K562 (cell line): ENCODE results near the gene NEMP2. TPM values are rescaled to one million over a fixed set of nuclear protein-coding genes. Genes with fewer than 3 reads are reported as not detected.

Source experiments
- ATAC-seq: fragments of 200-7000 bp; cut with Tn5 transposase; 3 replicates; pipeline ENCODE4 v1.9.1; 2020; ENCODE audit warnings: moderate library complexity
- BruUV-seq: library from RNA; stranded (reverse); fragments of 400-500 nt; replicated peaks from 2 replicates; lab custom pipeline; 2021; lab: Mats Ljungman, UMichigan
- CTCF ChIA-PET: fragments of 300-600 bp; formaldehyde crosslinking; extraction: SDS; loops from one replicate; lab custom pipeline; 2021; ENCODE audit warnings: low intra/inter-chr PET ratio; lab: Yijun Ruan, JAX
- POLR2A ChIA-PET: fragments of 300-600, 350-650 bp; sonication (Branson Sonifier 250); formaldehyde crosslinking; extraction: SDS; loops from one replicate; lab custom pipeline; 2021; ENCODE audit warnings: antibody characterized with exemption, inconsistent platforms; lab: Yijun Ruan, JAX
- DNase-seq, 4 experiments: peaks; one replicate each; pipeline versions ENCODE4 v3.0.0 to v3.0.0-alpha.2; 2011 to 2018; ENCODE audit warnings: low spot score in 3 of 4, mixed read lengths in 3 of 4; ENCODE audit errors: extremely low read depth in 1 of 4
- FAIRE-seq: peaks from 2 replicates; lab custom pipeline; 2011; peaks lifted over from hg19 to GRCh38; lab: Jason Lieb, UNC
- H2AFZ ChIP-seq: 2 replicates; pipeline ENCODE4 v1.6.0; 2011; ENCODE audit warnings: low read depth, low read length, control low read depth, inconsistent platforms
- H3K27ac ChIP-seq: fragments of 200-600 bp; 3 replicates; pipeline ENCODE4 v1.8.0; 2011; ENCODE audit warnings: low read depth, mild to moderate bottlenecking, control low read depth, inconsistent platforms, low read length, moderate library complexity, mixed read lengths; ENCODE audit errors: extremely low read depth
- H3K27me3 ChIP-seq, 2 experiments: fragments of 300-600 bp in 1 of 2; 2 replicates in 1 of 2; 3 replicates in 1 of 2; pipeline versions ENCODE4 v1.6.0 to v1.8.0; 2011; ENCODE audit warnings: inconsistent platforms in 2 of 2, low read length in 2 of 2, mild to moderate bottlenecking in 1 of 2, mixed read lengths in 1 of 2, moderate library complexity in 1 of 2; ENCODE audit not compliant: control insufficient read depth in 2 of 2, insufficient read depth in 2 of 2
- H3K36me3 ChIP-seq: fragments of 300-600 bp; 3 replicates; pipeline ENCODE4 v1.8.0; 2011; ENCODE audit warnings: mild to moderate bottlenecking, low read length, inconsistent platforms; ENCODE audit not compliant: control insufficient read depth, insufficient read depth
- H3K4me1 ChIP-seq, 2 experiments: fragments of 200-600 bp in 1 of 2; replicated peaks in 1 of 2; 2 replicates in 1 of 2; 3 replicates in 1 of 2; pipeline versions ENCODE4 v1.5.1 to v1.8.0; 2011; ENCODE audit warnings: inconsistent platforms in 2 of 2, low read length in 2 of 2, mild to moderate bottlenecking in 1 of 2, mixed read lengths in 1 of 2, moderate library complexity in 1 of 2; ENCODE audit not compliant: control insufficient read depth in 2 of 2, insufficient read depth in 2 of 2
- H3K4me2 ChIP-seq: 2 replicates; pipeline ENCODE4 v1.6.1; 2011; ENCODE audit warnings: low read length, control low read depth, inconsistent platforms, mixed read lengths; ENCODE audit not compliant: insufficient read depth
- H3K4me3 ChIP-seq: fragments of 200-600 bp; sonication (generic), shearing (Covaris generic); 2 replicates; pipeline ENCODE4 v1.5.1; 2016; ENCODE audit warnings: control low read depth, inconsistent platforms
- H3K79me2 ChIP-seq: fragments of 200-600 bp; 3 replicates; pipeline ENCODE4 v1.8.0; 2011; ENCODE audit warnings: low read length, inconsistent platforms; ENCODE audit not compliant: control insufficient read depth, insufficient read depth
- H3K9ac ChIP-seq, 2 experiments: 2 replicates each; pipeline versions ENCODE4 v1.6.0 to v1.6.1; 2011; ENCODE audit warnings: low read depth in 2 of 2, low read length in 2 of 2, control low read depth in 1 of 2, inconsistent platforms in 1 of 2, mild to moderate bottlenecking in 1 of 2, mixed read lengths in 1 of 2; ENCODE audit not compliant: insufficient read depth in 1 of 2
- H3K9me1 ChIP-seq: one replicate; pipeline ENCODE4 v1.6.0; 2011; ENCODE audit warnings: inconsistent platforms, mild to moderate bottlenecking, low read length, moderate library complexity; ENCODE audit not compliant: control insufficient read depth, insufficient read depth
- H3K9me3 ChIP-seq: replicated peaks from 2 replicates; pipeline ENCODE4 v1.5.1; 2011; ENCODE audit warnings: low read depth, low read length, inconsistent platforms; ENCODE audit not compliant: control insufficient read depth, insufficient read depth
- H4K20me1 ChIP-seq: replicated peaks from 2 replicates; pipeline ENCODE4 v1.6.1; 2011; ENCODE audit warnings: low read length, inconsistent platforms, mixed read lengths; ENCODE audit not compliant: control insufficient read depth, insufficient read depth
- ARHGAP35 ChIP-seq: fragments of 450-650 bp; IDR thresholded peaks from 2 replicates; pipeline ENCODE4 v1.6.1; 2018; ENCODE audit not compliant: partially characterized antibody
- BRD4 ChIP-seq: fragments of 200-600 bp; sonication (generic); IDR thresholded peaks from 2 replicates; pipeline ENCODE4 v1.6.1; 2017; ENCODE audit warnings: inconsistent platforms
- BRD9 ChIP-seq: fragments of 450-650 bp; IDR thresholded peaks from 2 replicates; pipeline ENCODE4 v1.6.1; 2018; ENCODE audit warnings: low read depth; ENCODE audit not compliant: partially characterized antibody
- EWSR1 ChIP-seq: fragments of 450-650 bp; IDR thresholded peaks from 2 replicates; pipeline ENCODE4 v1.6.1; 2018; ENCODE audit warnings: borderline replicate concordance, mild to moderate bottlenecking, low read depth, moderate library complexity; ENCODE audit not compliant: partially characterized antibody
- FOXJ3 ChIP-seq: sonication (generic); formaldehyde crosslinking; IDR thresholded peaks from 2 replicates; pipeline ENCODE4 v1.4.0; 2020; ENCODE audit warnings: mild to moderate bottlenecking, missing genetic modification reagents
- JUND ChIP-seq, 2 experiments: IDR thresholded peaks; 2 replicates in 1 of 2; 3 replicates in 1 of 2; pipeline ENCODE4 v1.6.1; 2011; ENCODE audit warnings: borderline replicate concordance in 2 of 2, low read depth in 2 of 2, low read length in 2 of 2, improper control_type of control experiment in 1 of 2, missing biosample characterization in 1 of 2, missing genetic modification characterization in 1 of 2, missing genetic modification reagents in 1 of 2
- NFRKB ChIP-seq: fragments of 450-650 bp; IDR thresholded peaks from 2 replicates; pipeline ENCODE4 v1.6.1; 2016; ENCODE audit warnings: low read depth
- PHB2 ChIP-seq: fragments of 450-650 bp; IDR thresholded peaks from 2 replicates; pipeline ENCODE4 v1.6.1; 2017; ENCODE audit warnings: low read depth
- PHF8 ChIP-seq: fragments of 200-600 bp; sonication (generic); IDR thresholded peaks from 2 replicates; pipeline ENCODE4 v1.6.1; 2012; ENCODE audit warnings: mixed run types, mild to moderate bottlenecking, inconsistent platforms, low read length, moderate library complexity, borderline replicate concordance
- TAF15 ChIP-seq: fragments of 200-400 bp; formaldehyde crosslinking; IDR thresholded peaks from 2 replicates; pipeline ENCODE4 v1.6.1; 2017; ENCODE audit warnings: mild to moderate bottlenecking, low read depth, low read length, moderate library complexity
- ZNF143 ChIP-seq: sonication (generic); formaldehyde crosslinking; IDR thresholded peaks from 2 replicates; pipeline ENCODE4 v1.9.0; 2022; ENCODE audit warnings: mild to moderate bottlenecking, missing genetic modification reagents
- ZNF184 ChIP-seq: sonication (generic); formaldehyde crosslinking; IDR thresholded peaks from 2 replicates; pipeline ENCODE4 v1.5.0; 2020; ENCODE audit warnings: missing genetic modification reagents
- WGBS: fragments of 100-300 bp; shearing (Covaris generic); methylation state at CpG from one replicate; pipeline ENCODE4 v1.1.6; 2016; ENCODE audit warnings: low coverage, mixed read lengths; ENCODE audit not compliant: insufficient coverage; ENCODE audit errors: missing lambda C conversion rate; 5-methylcytosine and 5-hydroxymethylcytosine counted together
- in situ Hi-C: fragments of 300-500 bp; cut with MboI; formaldehyde crosslinking; loops from 4 replicates; pipeline ENCODE4 v1.15.0; 2018; ENCODE audit warnings: inconsistent platforms, mixed read lengths
- intact Hi-C: fragments of 100-400 bp; cut with micrococcal nuclease; formaldehyde crosslinking; loops from 2 replicates; pipeline ENCODE4 v1.14.2; 2022
- polyA plus RNA-seq, 8 experiments: library from polyadenylated mRNA; depleted of rRNA in 4 of 8; stranded (reverse) in 5 of 8; unstranded in 3 of 8; fragments of >200 nt; fragmentation: Nextera tagmentation in 2 of 8; fragmentation: Illumina TruSeq in 1 of 8; extraction: Ambion mirVana in 2 of 8; extraction: Trizol in 1 of 8; gene quantifications; 2 replicates each; pipeline versions ENCODE4 v1.2.1 to v1.2.3, GENCODE V29; 2011 to 2014; ENCODE audit warnings: inconsistent platforms in 1 of 8, missing spikeins in 1 of 8
- total RNA-seq, 7 experiments: library from RNA; depleted of rRNA in 6 of 7; stranded (reverse); fragments of >200 nt in 6 of 7; fragmentation: Illumina TruSeq in 2 of 7; extraction: Trizol in 2 of 7; gene quantifications; 2 replicates each; pipeline versions ENCODE4 v1.2.1 to v1.2.3, GENCODE V29; 2011 to 2021; ENCODE audit warnings: low replicate concordance in 1 of 7
- TF ChIP-seq, protein P1 (sequence below): sonication (generic); formaldehyde crosslinking; IDR thresholded peaks from 2 replicates; pipeline ENCODE4 v1.8.1; 2023; ENCODE audit warnings: mild to moderate bottlenecking, missing genetic modification reagents
- TF ChIP-seq, protein P2 (sequence below): fragments of 250-450 bp; sonication (Bioruptor Pico); IDR thresholded peaks from 2 replicates; pipeline ENCODE4 v1.8.0; 2021; ENCODE audit warnings: borderline replicate concordance, mild to moderate bottlenecking, moderate library complexity; ENCODE audit not compliant: poor library complexity, severe bottlenecking
- TF ChIP-seq, protein P3 (sequence below): sonication (generic); formaldehyde crosslinking; IDR thresholded peaks from 2 replicates; pipeline ENCODE4 v1.8.1; 2023; ENCODE audit warnings: mild to moderate bottlenecking, missing genetic modification reagents, moderate library complexity
- TF ChIP-seq, protein P4 (sequence below): fragments of 250-450 bp; sonication (Bioruptor Pico); IDR thresholded peaks from 2 replicates; pipeline ENCODE4 v1.5.0; 2021; ENCODE audit warnings: mild to moderate bottlenecking, borderline replicate concordance
- TF ChIP-seq, protein P5 (sequence below): fragments of 250-450 bp; sonication (Bioruptor Pico); IDR thresholded peaks from 2 replicates; pipeline ENCODE4 v1.8.0; 2021; ENCODE audit warnings: moderate library complexity, mild to moderate bottlenecking, inconsistent platforms

NEMP2 gene
- total and polyA plus RNA-seq, 9 of the 15 experiments (the other 6 are each of a cell fraction or from before 2014, with no cell fraction given), result 0.32 to 3.0 (median 1.7) TPM

DNA sequence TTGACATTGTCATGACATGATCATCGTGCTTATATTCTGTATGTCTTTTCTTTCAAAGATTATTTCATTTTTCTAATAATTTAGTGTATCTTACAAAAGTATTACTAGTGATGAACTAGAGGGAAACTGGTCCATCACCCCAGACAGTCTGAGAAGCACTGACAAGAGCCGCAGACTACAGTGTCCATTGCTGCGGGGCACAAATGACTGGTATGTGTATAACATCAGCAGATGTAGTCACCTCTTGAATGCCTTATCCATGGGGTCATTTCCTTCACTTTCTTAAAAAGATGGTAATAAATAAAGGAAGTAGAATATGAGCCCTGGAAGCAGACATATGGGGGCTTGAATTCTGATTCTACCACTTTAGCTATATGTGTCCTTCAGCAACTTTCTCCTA is 29.6 kb downstream of the NEMP2 start:
- no peaks in the 10 kb centered on the region for H3K27me3 ChIP-seq
- FAIRE-seq (no peak), DNase-seq (no peak), ATAC-seq (no peak)
- no peaks in the 10 kb centered on the region for H3K79me2 ChIP-seq
- POLR2A ChIA-PET, result interaction anchor here (1.2 kb wide), 1 partner anchor 27 kb away, joined by 3 read pairs; no protein-coding TSS in a partner anchor
- no peaks in the 10 kb centered on the region for H3K9me3 ChIP-seq
- intact Hi-C loops, result loop anchor here (5.0 kb wide), 1 partner anchor 418 kb away; no protein-coding TSS in a partner anchor
- BruUV-seq, result no TSS peak
- H3K9ac ChIP-seq, result no peak overlapping the region
- H4K20me1 ChIP-seq, result no peaks in the 10 kb centered on the region
- H3K36me3 ChIP-seq, result no peaks in the 10 kb centered on the region; the same call in 2 of the 3 replicates
- H3K27ac ChIP-seq, result no peak overlapping the region
- CTCF ChIA-PET, result no interaction called here
- in situ Hi-C loops, result loop anchor here (10.0 kb wide), 1 partner anchor 420 kb away; no protein-coding TSS in a partner anchor
- H3K4me1 ChIP-seq, result peaks cover 0 to 3% of the 10 kb centered on the region in 2 experiments; a peak in 3 of 5 replicates
- no peak overlapping the region for H3K4me3 ChIP-seq
- no peak overlapping the region for H2AFZ ChIP-seq
- 70% methylated on average over 3 of the region's 3 CpGs for WGBS
- no peaks in the 10 kb centered on the region for H3K9me1 ChIP-seq
- H3K4me2 ChIP-seq, result no peak overlapping the region
- TF ChIP-seq, protein P1, sequence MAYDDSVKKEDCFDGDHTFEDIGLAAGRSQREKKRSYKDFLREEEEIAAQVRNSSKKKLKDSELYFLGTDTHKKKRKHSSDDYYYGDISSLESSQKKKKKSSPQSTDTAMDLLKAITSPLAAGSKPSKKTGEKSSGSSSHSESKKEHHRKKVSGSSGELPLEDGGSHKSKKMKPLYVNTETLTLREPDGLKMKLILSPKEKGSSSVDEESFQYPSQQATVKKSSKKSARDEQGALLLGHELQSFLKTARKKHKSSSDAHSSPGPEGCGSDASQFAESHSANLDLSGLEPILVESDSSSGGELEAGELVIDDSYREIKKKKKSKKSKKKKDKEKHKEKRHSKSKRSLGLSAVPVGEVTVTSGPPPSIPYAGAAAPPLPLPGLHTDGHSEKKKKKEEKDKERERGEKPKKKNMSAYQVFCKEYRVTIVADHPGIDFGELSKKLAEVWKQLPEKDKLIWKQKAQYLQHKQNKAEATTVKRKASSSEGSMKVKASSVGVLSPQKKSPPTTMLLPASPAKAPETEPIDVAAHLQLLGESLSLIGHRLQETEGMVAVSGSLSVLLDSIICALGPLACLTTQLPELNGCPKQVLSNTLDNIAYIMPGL (CRISPR knock-in tag), result no peak
- TF ChIP-seq NFRKB (no peak), PHB2 (no peak), PHF8 (no peak), BRD9 (no peak), ZNF143 (CRISPR knock-in tag) (no peak), FOXJ3 (no peak), EWSR1 (no peak), ARHGAP35 (no peak), BRD4 (no peak), ZNF184 (CRISPR knock-in tag) (no peak), JUND (IDR thresholded peaks at IDR 0.05; ENCODE audit: borderline replicate concordance, low read depth, low read length) (no peak), JUND (tag; IDR thresholded peaks at IDR 0.05; ENCODE audit: borderline replicate concordance, low read depth, low read length) (no peak), TAF15 (no peak)
- TF ChIP-seq, protein P2, sequence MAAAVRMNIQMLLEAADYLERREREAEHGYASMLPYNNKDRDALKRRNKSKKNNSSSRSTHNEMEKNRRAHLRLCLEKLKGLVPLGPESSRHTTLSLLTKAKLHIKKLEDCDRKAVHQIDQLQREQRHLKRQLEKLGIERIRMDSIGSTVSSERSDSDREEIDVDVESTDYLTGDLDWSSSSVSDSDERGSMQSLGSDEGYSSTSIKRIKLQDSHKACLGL, result no peak
- TF ChIP-seq, protein P3, sequence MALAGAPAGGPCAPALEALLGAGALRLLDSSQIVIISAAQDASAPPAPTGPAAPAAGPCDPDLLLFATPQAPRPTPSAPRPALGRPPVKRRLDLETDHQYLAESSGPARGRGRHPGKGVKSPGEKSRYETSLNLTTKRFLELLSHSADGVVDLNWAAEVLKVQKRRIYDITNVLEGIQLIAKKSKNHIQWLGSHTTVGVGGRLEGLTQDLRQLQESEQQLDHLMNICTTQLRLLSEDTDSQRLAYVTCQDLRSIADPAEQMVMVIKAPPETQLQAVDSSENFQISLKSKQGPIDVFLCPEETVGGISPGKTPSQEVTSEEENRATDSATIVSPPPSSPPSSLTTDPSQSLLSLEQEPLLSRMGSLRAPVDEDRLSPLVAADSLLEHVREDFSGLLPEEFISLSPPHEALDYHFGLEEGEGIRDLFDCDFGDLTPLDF, result no peak
- TF ChIP-seq, protein P4, sequence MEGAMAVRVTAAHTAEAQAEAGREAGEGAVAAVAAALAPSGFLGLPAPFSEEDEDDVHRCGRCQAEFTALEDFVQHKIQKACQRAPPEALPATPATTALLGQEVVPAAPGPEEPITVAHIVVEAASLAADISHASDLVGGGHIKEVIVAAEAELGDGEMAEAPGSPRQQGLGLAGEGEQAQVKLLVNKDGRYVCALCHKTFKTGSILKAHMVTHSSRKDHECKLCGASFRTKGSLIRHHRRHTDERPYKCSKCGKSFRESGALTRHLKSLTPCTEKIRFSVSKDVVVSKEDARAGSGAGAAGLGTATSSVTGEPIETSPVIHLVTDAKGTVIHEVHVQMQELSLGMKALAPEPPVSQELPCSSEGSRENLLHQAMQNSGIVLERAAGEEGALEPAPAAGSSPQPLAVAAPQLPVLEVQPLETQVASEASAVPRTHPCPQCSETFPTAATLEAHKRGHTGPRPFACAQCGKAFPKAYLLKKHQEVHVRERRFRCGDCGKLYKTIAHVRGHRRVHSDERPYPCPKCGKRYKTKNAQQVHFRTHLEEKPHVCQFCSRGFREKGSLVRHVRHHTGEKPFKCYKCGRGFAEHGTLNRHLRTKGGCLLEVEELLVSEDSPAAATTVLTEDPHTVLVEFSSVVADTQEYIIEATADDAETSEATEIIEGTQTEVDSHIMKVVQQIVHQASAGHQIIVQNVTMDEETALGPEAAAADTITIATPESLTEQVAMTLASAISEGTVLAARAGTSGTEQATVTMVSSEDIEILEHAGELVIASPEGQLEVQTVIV, result no peak
- TF ChIP-seq, protein P5, sequence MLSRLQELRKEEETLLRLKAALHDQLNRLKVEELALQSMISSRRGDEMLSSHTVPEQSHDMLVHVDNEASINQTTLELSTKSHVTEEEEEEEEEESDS (CRISPR knock-in tag), result no peak
